Measurements from ENCODE around the gene DOCK11. TPM values are rescaled to one million over a fixed set of nuclear protein-coding genes. Genes with fewer than 3 reads are reported as not detected.

DOCK11 gene
- polyA plus RNA-seq, 3 donors = 20.8 to 39.7 (median 34.8) TPM

GRCh38 chrX:118595501-118596042 is 100.0 kb downstream of the DOCK11 start:
- intact Hi-C loops (cut with micrococcal nuclease) = no loop called here
- DNase-seq = no peak
- Mint-ChIP-seq H3K9me3 (peaks cover 0 to 1% (median 0%) of the 10 kb centered on the region in 7 donors), H3K4me1 (peaks cover 30% of the 10 kb centered on the region), H3K27ac (peak overlapping the region in 3 of 7 donors; percentile 11 to 65 (median 60)), H3K36me3 (peaks cover 39 to 57% of the 10 kb centered on the region in 2 donors), H3K27me3 (ENCODE audit: low read depth in 3 of 3) (no peaks in the 10 kb centered on the region), H3K4me3 (no peak overlapping the region)
- peaks cover 13% of the 10 kb centered on the region for H4K20me1 ChIP-seq (ENCODE audit: insufficient read depth, low read length)
- no peaks in the 10 kb centered on the region for H3K27me3 ChIP-seq (ENCODE audit: control insufficient read depth in 2 of 2, insufficient read depth in 2 of 2, low read length in 2 of 2)
- no CpG with 5 or more reads among the region's 7 CpGs for WGBS (ENCODE audit: insufficient coverage)
- H3K79me2 ChIP-seq (ENCODE audit: insufficient read depth, low read length) = no peaks in the 10 kb centered on the region
- no peak overlapping the region for H3K4me3 ChIP-seq (replicated peaks in 1 of 3; ENCODE audit: low read depth in 2 of 3, low read length in 3 of 3)
- H3K4me1 ChIP-seq (ENCODE audit: control insufficient read depth in 1 of 2, insufficient read depth in 2 of 2, low read length in 2 of 2) = peaks cover 21 to 23% of the 10 kb centered on the region in 2 donors
- H2AFZ ChIP-seq (ENCODE audit: insufficient read depth, low read depth, low read length, poor library complexity, severe bottlenecking) = no peak overlapping the region
- peaks cover 34 to 62% of the 10 kb centered on the region in 2 donors for H3K36me3 ChIP-seq (replicated peaks in 1 of 2; ENCODE audit: control insufficient read depth in 1 of 2, insufficient read depth in 2 of 2, low read length in 2 of 2)
- H3K27ac ChIP-seq (ENCODE audit: low read depth in 1 of 2, low read length in 2 of 2) = peak overlapping the region in 1 of 2 donors; percentile 16
- no peak overlapping the region for H3K4me2 ChIP-seq (replicated peaks; ENCODE audit: extremely low read depth, low read length, poor library complexity, severe bottlenecking)
- TF ChIP-seq CTCF (IDR thresholded peaks at IDR 0.05) = no peak
- H3K9me3 ChIP-seq (replicated peaks in 1 of 2; ENCODE audit: control insufficient read depth in 1 of 2, insufficient read depth in 1 of 2, low read length in 2 of 2) = no peaks in the 10 kb centered on the region
- no peak overlapping the region for H3K9ac ChIP-seq (ENCODE audit: insufficient read depth, low read length, poor library complexity, severe bottlenecking)

- H3K27ac Mint-ChIP-seq = no peak overlapping the region
- no peak for TF ChIP-seq CTCF (IDR thresholded peaks at IDR 0.05)
- peaks cover 30% of the 10 kb centered on the region for H3K4me1 Mint-ChIP-seq
- Histone ChIP-seq H3K4me2 (replicated peaks; ENCODE audit: extremely low read depth, low read length, poor library complexity, severe bottlenecking) (no peak overlapping the region), H3K27ac (ENCODE audit: low read depth in 1 of 2, low read length in 2 of 2) (no peak overlapping the region), H4K20me1 (ENCODE audit: insufficient read depth, low read length) (peaks cover 18% of the 10 kb centered on the region), H3K9ac (ENCODE audit: insufficient read depth, low read length, poor library complexity, severe bottlenecking) (no peak overlapping the region), H3K4me3 (replicated peaks in 1 of 3; ENCODE audit: low read depth in 2 of 3, low read length in 3 of 3) (no peak overlapping the region), H3K27me3 (ENCODE audit: control insufficient read depth in 2 of 2, insufficient read depth in 2 of 2, low read length in 2 of 2) (no peaks in the 10 kb centered on the region), H3K9me3 (replicated peaks in 1 of 2; ENCODE audit: control insufficient read depth in 1 of 2, insufficient read depth in 1 of 2, low read length in 2 of 2) (no peaks in the 10 kb centered on the region), H2AFZ (ENCODE audit: insufficient read depth, low read depth, low read length, poor library complexity, severe bottlenecking) (no peak overlapping the region), H3K36me3 (replicated peaks in 1 of 2; ENCODE audit: control insufficient read depth in 1 of 2, insufficient read depth in 2 of 2, low read length in 2 of 2) (peaks cover 30 to 57% of the 10 kb centered on the region in 2 donors), H3K4me1 (ENCODE audit: control insufficient read depth in 1 of 2, insufficient read depth in 2 of 2, low read length in 2 of 2) (peaks cover 21 to 23% of the 10 kb centered on the region in 2 donors), H3K79me2 (ENCODE audit: insufficient read depth, low read length) (no peaks in the 10 kb centered on the region)
- peaks cover 32 to 50% of the 10 kb centered on the region in 2 donors for H3K36me3 Mint-ChIP-seq
- H3K4me3 Mint-ChIP-seq = no peak overlapping the region
- no peaks in the 10 kb centered on the region for H3K27me3 Mint-ChIP-seq (ENCODE audit: low read depth in 3 of 3)
- intact Hi-C loops (cut with micrococcal nuclease) = no loop called here
- H3K9me3 Mint-ChIP-seq = peaks cover 0 to 1% (median 0%) of the 10 kb centered on the region in 7 donors
- DNase-seq = no peak
Measured at GRCh38 chrX:118596390-118596789, 100.8 kb downstream of the DOCK11 start.

All from CD14-positive monocyte (primary cell).